HepG2 (cell line): ENCODE measurements around the gene HSPB9. TPM values are rescaled to one million over a fixed set of nuclear protein-coding genes. Genes with fewer than 3 reads are reported as not detected.

Experiments
- ASH2L ChIP-seq: fragments of 300-600, 200-600 bp; sonication (generic); IDR thresholded peaks from 2 replicates; pipeline ENCODE4 v1.7.0; 2017; ENCODE audit warnings: low read depth, mild to moderate bottlenecking, moderate library complexity, mixed read lengths, low read length; ENCODE audit not compliant: insufficient read length
- CENPX ChIP-seq: sonication (generic); formaldehyde crosslinking; IDR thresholded peaks from 2 replicates; pipeline ENCODE4 v1.9.0; 2021; ENCODE audit warnings: mild to moderate bottlenecking, missing genetic modification reagents, moderate library complexity
- CREM ChIP-seq, 2 experiments: sonication (generic) in 1 of 2; formaldehyde crosslinking in 1 of 2; IDR thresholded peaks; 2 replicates each; pipeline versions ENCODE4 v1.4.0 to v1.6.1; 2016 to 2020; ENCODE audit warnings: antibody characterized with exemption in 1 of 2, mild to moderate bottlenecking in 1 of 2, missing genetic modification reagents in 1 of 2
- FUBP1 ChIP-seq: sonication (generic); formaldehyde crosslinking; IDR thresholded peaks from 2 replicates; pipeline ENCODE4 v1.5.1; 2020; ENCODE audit warnings: missing genetic modification reagents, mild to moderate bottlenecking, borderline replicate concordance
- HOXA9 ChIP-seq: sonication (generic); formaldehyde crosslinking; IDR thresholded peaks from 2 replicates; pipeline ENCODE4 v1.8.1; 2022; ENCODE audit warnings: missing genetic modification reagents, mild to moderate bottlenecking, moderate library complexity, borderline replicate concordance
- KDM2A ChIP-seq: sonication (generic); formaldehyde crosslinking; IDR thresholded peaks from 2 replicates; pipeline ENCODE4 v1.4.0; 2020; ENCODE audit warnings: low read depth, missing genetic modification reagents, borderline replicate concordance
- MED13 ChIP-seq: sonication (generic); formaldehyde crosslinking; IDR thresholded peaks from 2 replicates; pipeline ENCODE4 v1.5.0; 2020; ENCODE audit warnings: missing genetic modification reagents
- PAF1 ChIP-seq: IDR thresholded peaks from 2 replicates; pipeline ENCODE4 v1.6.1; 2016; ENCODE audit warnings: missing genetic modification reagents, missing compliant biosample characterization
- POLR2AphosphoS2 ChIP-seq: IDR thresholded peaks from 2 replicates; pipeline ENCODE4 v1.6.1; 2011; ENCODE audit warnings: low read depth, low read length, improper control_type of control experiment
- PREB ChIP-seq: sonication (generic); formaldehyde crosslinking; IDR thresholded peaks from 2 replicates; pipeline ENCODE4 v1.4.0; 2020; ENCODE audit warnings: missing genetic modification reagents
- RFXANK ChIP-seq: IDR thresholded peaks from 2 replicates; pipeline ENCODE4 v1.6.1; 2016
- RXRB ChIP-seq: IDR thresholded peaks from 2 replicates; pipeline ENCODE4 v1.6.1; 2016; ENCODE audit warnings: borderline replicate concordance, missing genetic modification reagents, missing compliant biosample characterization
- STAT5B ChIP-seq: sonication (generic); formaldehyde crosslinking; IDR thresholded peaks from 2 replicates; pipeline ENCODE4 v1.4.0; 2020; ENCODE audit warnings: missing genetic modification reagents
- TMF1 ChIP-seq: sonication (generic); formaldehyde crosslinking; IDR thresholded peaks from 2 replicates; pipeline ENCODE4 v1.8.1; 2022; ENCODE audit warnings: low read depth, missing genetic modification reagents
- TOPORS ChIP-seq: sonication (generic); formaldehyde crosslinking; IDR thresholded peaks from 2 replicates; pipeline ENCODE4 v1.8.0; 2023; ENCODE audit warnings: mild to moderate bottlenecking, missing genetic modification reagents
- ZBTB10 ChIP-seq: sonication (generic); formaldehyde crosslinking; IDR thresholded peaks from 2 replicates; pipeline ENCODE4 v1.4.0; 2020; ENCODE audit warnings: missing genetic modification reagents, borderline replicate concordance
- ZBTB44 ChIP-seq: sonication (generic); formaldehyde crosslinking; IDR thresholded peaks from 2 replicates; pipeline ENCODE4 v1.4.0; 2020; ENCODE audit warnings: missing genetic modification reagents
- ZFP37 ChIP-seq: sonication (generic); formaldehyde crosslinking; IDR thresholded peaks from 2 replicates; pipeline ENCODE4 v1.4.0; 2020; ENCODE audit warnings: missing genetic modification reagents, borderline replicate concordance
- ZNF235 ChIP-seq: sonication (generic); formaldehyde crosslinking; IDR thresholded peaks from 2 replicates; pipeline ENCODE4 v1.8.1; 2023; ENCODE audit warnings: mild to moderate bottlenecking, missing genetic modification reagents, borderline replicate concordance
- ZNF598 ChIP-seq: sonication (generic); formaldehyde crosslinking; IDR thresholded peaks from 2 replicates; pipeline ENCODE4 v1.5.1; 2020; ENCODE audit warnings: mild to moderate bottlenecking, missing genetic modification reagents, borderline replicate concordance
- ZNF644 ChIP-seq: IDR thresholded peaks from 2 replicates; pipeline ENCODE4 v1.6.1; 2016; ENCODE audit warnings: low read depth
- polyA plus RNA-seq, 8 experiments: library from polyadenylated mRNA; depleted of rRNA in 3 of 8; stranded (reverse) in 7 of 8; unstranded in 1 of 8; fragments of >200 nt; fragmentation: Illumina TruSeq in 4 of 8; extraction: Trizol in 4 of 8; gene quantifications; 2 replicates each; pipeline versions ENCODE4 v1.2.1 to v1.2.3, GENCODE V29; 2011 to 2016; ENCODE audit warnings: low read depth in 4 of 8, missing spikeins in 1 of 8, mixed read lengths in 1 of 8; ENCODE audit not compliant: insufficient read depth in 1 of 8
- total RNA-seq, 5 experiments: library from RNA; depleted of rRNA; stranded (reverse); fragments of >200 nt; fragmentation: Illumina TruSeq; extraction: Trizol; gene quantifications; 2 replicates each; pipeline ENCODE4 v1.2.3, GENCODE V29; 2016; ENCODE audit warnings: low read depth in 1 of 5

The HSPB9 gene
- total and polyA plus RNA-seq, 2 of the 13 experiments (the other 11 are each of a cell fraction or from before 2014, with no cell fraction given): 0.05 to 0.24 TPM

DNA sequence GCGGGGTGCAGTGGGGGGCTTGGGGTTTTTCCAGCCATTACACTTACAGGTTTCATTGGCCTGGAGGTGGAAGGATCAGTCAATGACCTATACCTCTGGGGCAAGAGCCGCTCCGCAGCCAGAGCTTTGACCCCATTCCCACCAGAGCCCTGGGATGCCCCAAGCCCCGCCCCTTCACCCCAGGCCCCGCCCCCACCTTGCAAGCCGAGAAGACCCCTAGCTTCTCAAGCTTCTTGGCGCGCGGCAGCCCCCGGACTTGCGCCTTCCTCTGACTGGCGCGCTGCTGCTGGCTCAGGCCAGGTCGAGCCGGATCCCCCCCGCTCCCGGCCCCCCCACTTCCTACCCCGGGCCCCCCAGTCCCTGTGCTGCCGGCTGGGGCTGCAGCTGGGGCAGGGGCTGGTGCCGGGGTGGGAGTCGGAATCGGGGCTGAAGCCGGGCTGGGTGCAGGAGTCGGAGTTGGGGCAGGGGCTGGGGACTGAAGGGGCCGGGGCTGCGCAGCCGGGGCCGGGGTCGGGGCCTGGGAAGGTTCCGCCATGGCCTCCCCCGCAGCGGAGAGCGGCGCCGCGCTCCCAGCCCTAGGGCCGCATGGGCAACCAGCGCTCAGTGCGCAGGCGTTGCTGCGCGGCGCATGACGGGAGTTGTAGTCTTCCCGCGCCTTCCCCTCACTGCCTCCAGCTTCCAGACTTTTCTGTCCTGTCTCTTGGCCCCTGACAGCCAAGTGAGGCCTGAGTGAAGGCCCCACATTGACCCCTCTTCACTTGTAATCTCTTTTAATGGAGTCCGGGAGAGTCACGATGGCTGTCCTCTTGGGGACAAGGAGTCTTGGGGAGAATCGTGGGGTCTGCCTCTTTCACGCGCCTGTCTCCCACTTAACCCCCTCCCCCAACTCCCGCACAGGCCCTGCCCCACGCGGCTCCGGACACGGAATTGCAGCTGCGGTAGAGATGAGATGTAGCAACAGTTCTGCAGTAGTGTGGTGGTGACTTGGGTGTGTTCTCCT lies 1.5 kb upstream of the HSPB9 start, which contains the start of gene KAT2A (continued):
- no peak for TF ChIP-seq TOPORS (CRISPR knock-in tag)
- TF ChIP-seq RFXANK: no peak
- no peak for TF ChIP-seq ZBTB10
- no peak for TF ChIP-seq ZNF235 (CRISPR knock-in tag)
- TF ChIP-seq RXRB: no peak
- no peak for TF ChIP-seq HOXA9 (CRISPR knock-in tag)
- TF ChIP-seq ZBTB44: peak; percentile 29; the same call in 1 of the 2 replicates
- TF ChIP-seq ZNF644 (CRISPR knock-in tag): no peak
- TF ChIP-seq MED13 (CRISPR knock-in tag): peak; percentile 58; the same call in 1 of the 2 replicates
- TF ChIP-seq FUBP1: 0 out of 2 replicates have a peak, but pooled peaks have one; percentile 18
- peak; percentile 92 for TF ChIP-seq KDM2A (CRISPR knock-in tag)
- no peak for TF ChIP-seq ZNF598 (CRISPR knock-in tag)
- TF ChIP-seq TMF1 (CRISPR knock-in tag): no peak
- TF ChIP-seq ASH2L: peak; percentile 40
- no peak for TF ChIP-seq STAT5B (CRISPR knock-in tag)
- TF ChIP-seq CREM (IDR thresholded peaks at IDR 0.05): no peak
- TF ChIP-seq CREM (CRISPR knock-in tag; IDR thresholded peaks at IDR 0.05): no peak
- no peak for TF ChIP-seq PREB
- TF ChIP-seq ZFP37 (CRISPR knock-in tag): no peak
- no peak for TF ChIP-seq CENPX (CRISPR knock-in tag)
- no peak for TF ChIP-seq POLR2AphosphoS2
- TF ChIP-seq PAF1 (CRISPR knock-in tag): no peak
